HG03280 (cell line): ENCODE results near the gene EIF2B2.
"Not testable (repeated sequence)": the region's sequence is repeated elsewhere in the genome, so short reads cannot be mapped to it uniquely, and the experiment has no call there.

Experiments used
- ATAC-seq: cut with Tn5 transposase; IDR thresholded peaks from one replicate; pipeline ENCODE4 v1.9.1; 2021; ENCODE audit warnings: mild to moderate bottlenecking, moderate library complexity; ENCODE audit not compliant: unreplicated experiment

EIF2B2 gene

DNA sequence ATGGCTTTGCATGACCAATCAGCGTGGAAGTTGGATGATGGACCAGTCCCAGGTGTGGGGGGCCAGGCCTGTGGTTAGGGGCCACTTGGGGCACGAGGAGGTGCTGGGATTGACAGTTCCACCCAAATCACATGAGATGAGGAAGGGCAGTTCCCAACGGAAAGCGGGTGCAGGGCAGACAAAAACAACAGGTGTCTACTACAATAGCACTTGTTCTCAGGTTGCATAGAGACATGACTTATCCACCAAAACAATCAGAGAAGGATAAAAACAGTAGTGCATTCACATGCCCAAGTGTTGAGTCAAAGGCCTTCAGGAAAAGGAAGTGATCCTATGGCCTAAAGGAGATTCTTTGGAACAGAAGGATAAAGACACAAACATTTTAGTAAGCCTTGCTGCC is 14.6 kb upstream of the EIF2B2 start:
- ATAC-seq = no peak

DNA sequence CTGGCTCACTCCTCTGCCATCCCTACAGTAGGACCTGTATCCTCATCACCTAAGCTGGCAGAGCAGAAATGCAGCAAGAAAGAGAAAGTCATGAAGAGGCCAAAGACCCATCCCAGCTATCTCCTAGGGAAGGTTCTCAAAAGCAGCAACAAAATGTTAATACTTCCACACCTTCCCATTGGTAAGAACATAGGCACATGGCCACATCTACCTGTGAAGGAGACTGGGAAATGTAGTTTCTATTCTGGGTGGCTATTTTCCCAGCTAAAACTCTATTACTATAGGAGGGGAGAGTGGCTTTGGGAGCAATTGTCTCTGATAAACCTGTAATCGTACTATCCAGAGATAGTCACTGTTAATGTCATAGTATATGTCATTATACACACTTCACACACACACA is 13.7 kb upstream of the EIF2B2 start:
- ATAC-seq = no peak

GRCh38 chr14:74994182-74994581 is 8.5 kb upstream of the EIF2B2 start:
- ATAC-seq = not testable (repeated sequence)

DNA sequence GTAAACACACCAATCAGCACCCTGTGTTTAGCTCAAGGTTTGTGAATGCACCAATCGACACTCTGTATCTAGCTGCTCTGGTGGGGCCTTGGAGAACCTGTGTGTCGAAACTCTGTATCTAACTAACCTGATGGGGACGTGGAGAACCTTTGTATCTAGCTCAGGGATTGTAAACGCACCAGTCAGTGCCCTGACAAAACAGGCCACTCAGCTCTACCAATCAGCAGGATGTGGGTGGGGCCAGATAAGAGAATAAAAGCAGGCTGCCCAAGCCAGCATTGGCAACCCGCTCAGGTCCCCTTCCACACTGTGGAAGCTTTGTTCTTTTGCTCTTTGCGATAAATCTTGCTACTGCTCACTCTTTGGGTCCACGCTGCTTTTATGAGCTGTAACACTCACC is 6.9 kb upstream of the EIF2B2 start:
- not testable (repeated sequence) for ATAC-seq

DNA sequence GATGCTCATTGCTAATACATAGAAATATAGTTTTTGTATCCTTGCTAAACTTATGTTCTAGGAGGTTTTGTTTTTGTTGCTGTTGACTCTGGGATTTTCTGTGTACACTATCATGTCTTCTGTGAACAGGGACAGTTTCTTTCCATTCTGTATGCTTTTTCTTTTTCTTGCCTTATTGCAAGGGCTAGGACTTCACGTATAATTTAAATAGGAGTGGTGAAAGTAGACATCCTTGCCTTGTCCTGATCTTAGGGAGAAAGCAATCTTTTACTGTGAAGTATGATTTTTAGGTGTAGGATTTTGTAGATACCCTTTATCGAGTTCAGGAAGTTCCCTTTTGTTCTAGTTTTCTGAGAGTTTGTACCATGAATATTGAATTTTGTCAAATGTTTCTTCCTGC is 1.5 kb upstream of the EIF2B2 start:
- ATAC-seq = no peak

GRCh38 chr14:75001899-75002298 is 822 bp upstream of the EIF2B2 start:
- ATAC-seq = no peak

GRCh38 chr14:75003250-75004027 is 718 bp downstream of the EIF2B2 start:
- ATAC-seq = no peak

GRCh38 chr14:75005357-75005756 is 2.6 kb downstream of the EIF2B2 start:
- no peak for ATAC-seq

DNA sequence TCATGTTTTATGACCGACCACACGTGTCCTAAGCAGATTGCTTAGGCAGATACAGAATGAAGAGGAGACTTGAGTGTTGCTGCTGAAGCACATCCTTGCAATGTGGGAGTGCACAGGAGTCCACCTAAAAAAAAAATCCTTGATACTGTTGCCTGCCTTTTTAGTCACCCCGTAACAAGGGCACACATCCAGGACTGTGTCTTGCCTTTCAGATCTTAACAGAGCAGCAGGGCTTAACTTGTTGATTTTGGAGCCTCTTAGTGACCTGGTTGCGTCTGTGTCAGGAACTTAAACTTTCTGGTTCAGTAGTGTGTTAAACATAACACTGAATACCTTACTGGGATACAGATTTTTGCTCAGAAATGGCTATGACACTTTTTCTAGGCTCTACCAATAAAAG is 6.5 kb downstream of the EIF2B2 start:
- ATAC-seq = no peak

DNA sequence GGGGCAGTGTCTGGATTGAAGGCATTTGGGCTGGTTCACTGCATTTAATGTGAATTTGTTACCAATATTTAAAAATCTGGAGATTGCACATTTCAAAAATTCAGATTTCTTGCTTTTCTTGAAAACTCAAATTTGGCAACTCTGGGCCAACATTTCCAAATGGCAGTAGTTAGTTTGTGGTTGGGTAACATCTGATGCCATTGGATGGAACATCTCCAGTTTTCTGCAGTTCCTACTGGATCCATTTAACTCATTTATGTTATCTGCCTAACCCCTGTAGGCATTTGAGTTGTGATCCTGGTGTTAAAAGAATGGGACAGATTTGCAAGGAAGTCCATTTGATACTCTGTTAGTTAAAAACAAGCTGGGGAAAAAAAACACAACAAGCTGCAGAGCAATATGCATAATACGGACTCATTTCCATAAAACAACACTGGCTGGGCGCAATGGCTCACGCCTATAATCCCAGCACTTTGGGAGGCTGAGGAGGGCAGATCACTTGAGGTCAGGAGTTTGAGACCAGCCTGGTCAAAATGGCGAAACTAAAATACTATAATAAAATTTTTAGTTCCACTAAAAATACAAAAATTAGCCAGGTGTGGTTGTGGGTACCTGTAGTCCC is 7.9 kb downstream of the EIF2B2 start:
- ATAC-seq = no peak

GRCh38 chr14:75011356-75011994 is 8.8 kb downstream of the EIF2B2 start:
- no peak for ATAC-seq

DNA sequence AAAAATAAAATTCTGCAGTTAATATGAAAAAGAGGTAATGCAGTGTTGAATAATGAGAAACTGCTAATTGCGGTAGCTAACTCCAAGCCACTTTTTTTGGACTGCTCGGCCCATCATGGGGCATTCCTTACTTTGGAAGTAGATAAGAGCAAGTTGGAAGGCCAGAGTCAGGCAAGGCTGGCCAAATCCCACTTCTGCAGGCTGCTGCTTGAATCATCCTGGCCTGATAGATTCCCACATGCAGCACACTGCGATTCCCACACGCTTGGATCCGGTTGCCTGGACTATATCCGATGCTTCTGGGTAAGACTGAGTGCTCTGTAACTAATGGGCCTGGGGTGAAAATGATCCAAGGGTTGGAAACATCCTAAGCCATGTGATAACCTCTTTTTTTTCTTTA is 10.6 kb downstream of the EIF2B2 start:
- ATAC-seq = no peak

GRCh38 chr14:75015496-75015895 is 12.8 kb downstream of the EIF2B2 start:
- ATAC-seq = no peak

- ATAC-seq = no peak
Observed at GRCh38 chr14:75016815-75017214, 14.1 kb downstream of the EIF2B2 start.

DNA sequence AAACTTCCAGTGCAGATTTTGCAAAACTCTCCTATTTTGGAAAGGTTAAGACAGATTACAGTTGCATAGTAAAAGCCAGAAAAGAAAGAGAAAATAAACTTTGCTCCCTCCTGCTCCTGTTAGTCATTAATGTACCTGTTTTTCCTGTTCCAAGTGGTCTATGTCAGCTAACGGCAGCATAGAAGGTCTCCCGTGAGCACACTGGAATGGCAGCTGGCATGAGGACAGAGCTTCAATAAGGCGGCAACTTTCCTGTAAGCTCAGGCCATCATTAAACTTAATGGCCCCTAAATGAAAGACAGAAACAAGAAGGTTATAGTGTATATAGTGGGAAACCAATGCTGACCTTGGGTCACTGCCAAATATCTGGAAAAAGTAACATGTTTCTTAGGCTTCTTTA is 16.0 kb downstream of the EIF2B2 start:
- ATAC-seq = no peak

GRCh38 chr14:75022655-75023054 is 19.9 kb downstream of the EIF2B2 start:
- no peak for ATAC-seq

DNA sequence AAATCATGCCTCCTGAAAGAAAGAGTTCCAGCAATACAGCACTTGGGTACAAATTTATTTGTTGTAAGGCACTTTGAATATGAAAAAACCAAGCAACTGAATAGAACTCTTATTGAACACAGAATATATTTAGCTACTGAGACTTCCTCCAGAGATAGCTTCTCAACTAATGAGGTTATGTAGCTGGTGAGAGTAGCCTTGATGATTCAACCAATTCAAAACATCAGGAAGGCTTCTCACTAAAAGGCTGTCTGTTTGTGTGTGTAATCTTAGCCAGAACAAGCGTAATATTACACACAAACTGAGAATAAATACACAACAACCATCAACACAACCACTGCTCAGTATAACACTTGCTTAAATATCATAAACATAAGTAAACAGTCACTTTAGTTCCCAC is 20.4 kb downstream of the EIF2B2 start:
- no peak for ATAC-seq

DNA sequence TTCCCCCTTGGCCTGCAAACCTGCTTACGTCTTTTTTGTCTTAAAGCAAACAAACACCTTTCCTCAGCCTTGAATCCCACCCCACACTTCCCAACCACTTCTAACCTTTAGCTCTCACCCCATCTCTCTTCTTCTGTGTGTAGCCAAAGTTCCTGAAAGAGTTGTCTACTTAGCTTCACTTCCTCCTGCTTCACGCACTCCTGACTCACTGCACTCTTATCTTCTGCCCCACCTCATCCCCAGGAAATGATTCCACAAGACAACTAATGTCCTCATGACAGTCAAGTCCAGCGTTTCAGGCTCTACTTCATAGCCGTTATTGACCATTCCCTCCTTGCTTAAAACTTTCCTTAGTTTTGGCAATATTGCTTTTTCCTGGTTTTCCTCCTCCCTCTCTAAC is 22.4 kb downstream of the EIF2B2 start:
- ATAC-seq = no peak

DNA sequence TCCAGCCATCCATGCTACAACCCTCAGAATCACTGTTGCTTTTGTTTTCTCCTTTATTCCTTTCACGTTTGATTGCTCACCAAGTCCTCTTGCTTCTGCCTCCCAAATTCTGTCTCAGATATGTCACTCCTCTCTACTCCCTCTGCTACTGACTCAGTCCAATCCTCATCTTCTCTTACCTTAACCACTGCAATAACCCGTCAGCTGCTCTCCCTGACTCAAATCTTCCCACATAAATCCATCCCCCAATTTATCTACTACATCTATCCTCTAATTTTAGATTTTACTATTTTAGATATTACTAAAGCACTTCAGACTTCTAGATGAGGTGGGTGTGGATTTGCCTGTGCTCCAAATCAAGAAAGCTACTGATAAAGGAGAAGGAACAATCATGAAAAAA is 23.2 kb downstream of the EIF2B2 start:
- no peak for ATAC-seq

DNA sequence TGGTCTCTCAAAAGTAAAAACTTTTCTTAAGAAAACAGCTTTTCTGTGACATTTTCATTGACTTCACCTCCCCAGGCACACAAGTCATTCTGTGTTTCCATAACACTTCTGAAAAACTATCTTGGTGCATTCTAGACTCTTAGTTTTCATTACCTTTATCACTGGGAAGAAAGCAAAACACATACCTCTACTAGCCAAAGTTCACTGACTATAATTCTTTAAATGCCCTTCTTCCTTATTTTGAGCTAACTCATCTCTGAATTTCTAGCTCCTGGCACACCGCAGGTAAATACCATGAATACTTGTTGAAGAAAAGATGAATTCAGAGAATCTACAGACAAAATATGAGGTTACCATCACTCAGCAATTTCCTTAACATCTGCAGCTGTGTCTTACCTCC is 27.4 kb downstream of the EIF2B2 start:
- ATAC-seq = no peak

DNA sequence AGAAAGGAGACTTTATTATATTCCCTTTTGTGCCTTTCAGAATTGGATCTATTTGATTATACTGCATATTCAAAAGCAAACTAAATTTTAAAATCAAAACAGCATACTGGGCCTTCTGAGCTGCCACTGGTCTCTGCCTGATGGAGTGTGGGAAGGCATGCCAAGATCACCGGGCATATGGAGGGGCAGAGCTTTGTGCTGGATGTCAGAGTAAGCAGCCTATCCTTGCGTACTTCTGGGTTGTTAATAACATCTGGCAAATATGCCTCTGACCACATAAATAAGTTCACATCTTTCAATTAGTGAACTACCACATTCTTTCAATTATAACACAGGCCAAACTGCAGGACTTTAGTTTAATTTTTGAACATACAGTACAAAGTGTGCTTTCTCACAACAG is 30.2 kb downstream of the EIF2B2 start:
- ATAC-seq = no peak

- no peak for ATAC-seq
Observed at GRCh38 chr14:75040507-75040906, 37.8 kb downstream of the EIF2B2 start.
